B cell (primary cell): ENCODE results near the gene ZNF835.

ENCODE experiments used
- CTCF ChIP-seq: fragments of 200-600 bp; IDR thresholded peaks from one replicate; pipeline ENCODE4 v1.8.0; 2022; ENCODE audit warnings: antibody characterized with exemption, mild to moderate bottlenecking
- EZH2 ChIP-seq: IDR thresholded peaks from 2 replicates; pipeline ENCODE4 v1.6.1; 2012; ENCODE audit warnings: borderline replicate concordance, low read depth, mild to moderate bottlenecking, moderate library complexity, low read length; ENCODE audit not compliant: insufficient read depth, poor library complexity, severe bottlenecking

- TF ChIP-seq CTCF (no peak), EZH2 (no peak)
Observed at GRCh38 chr19:56637976-56638555, 33.5 kb downstream of the ZNF835 start.
